Memory B cell (primary cell): Measurements from ENCODE around the gene C4orf51.

Experiments
- ATAC-seq: fragments of 150-1000 bp; cut with Tn5 transposase; 2 replicates; pipeline ENCODE4 v1.10.0; 2021; ENCODE audit warnings: low read depth, mild to moderate bottlenecking, moderate library complexity
- DNase-seq, 2 donors: peaks; one replicate each; pipeline ENCODE4 v3.0.0; 2022; ENCODE audit warnings: low spot score in 2 of 2
- H3K27ac Mint-ChIP-seq: one replicate; pipeline ENCODE4 v1.8.0; 2022; ENCODE audit warnings: mild to moderate bottlenecking, moderate library complexity, mixed read lengths
- H3K27me3 Mint-ChIP-seq: one replicate; pipeline ENCODE4 v1.8.0; 2022; ENCODE audit warnings: mixed read lengths
- H3K36me3 Mint-ChIP-seq: one replicate; pipeline ENCODE4 v1.8.0; 2022; ENCODE audit warnings: mild to moderate bottlenecking, mixed read lengths
- H3K4me1 Mint-ChIP-seq: one replicate; pipeline ENCODE4 v1.8.0; 2022; ENCODE audit warnings: mixed read lengths
- H3K4me3 Mint-ChIP-seq: one replicate; pipeline ENCODE4 v1.8.0; 2022; ENCODE audit warnings: mild to moderate bottlenecking, moderate library complexity, mixed read lengths
- H3K9me3 Mint-ChIP-seq: one replicate; pipeline ENCODE4 v1.8.0; 2022; ENCODE audit warnings: mixed read lengths

Gene C4orf51

DNA sequence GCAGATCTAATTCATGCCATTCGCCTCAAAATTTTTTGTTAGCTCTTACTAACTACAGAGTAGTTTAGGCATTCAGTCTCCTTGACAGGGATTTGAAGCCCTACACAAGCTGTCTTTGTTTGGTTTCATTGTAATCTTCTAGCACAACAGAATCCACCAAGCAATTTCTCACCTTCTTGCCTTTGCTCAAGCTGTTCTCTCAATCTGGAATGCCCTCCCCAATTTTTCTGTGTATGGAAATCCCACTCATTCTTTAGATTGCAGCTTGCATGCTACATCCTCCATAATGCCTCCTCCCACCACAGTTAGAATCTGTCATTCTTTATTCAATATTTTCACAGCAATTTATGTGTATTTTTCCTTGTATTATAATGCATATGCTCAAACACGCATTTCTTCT is 63.7 kb downstream of the C4orf51 start:
- peaks cover 10% of the 10 kb centered on the region for H3K9me3 Mint-ChIP-seq
- H3K36me3 Mint-ChIP-seq, result peaks cover 3% of the 10 kb centered on the region
- DNase-seq (no peak), ATAC-seq (no peak)
- H3K4me1 Mint-ChIP-seq, result no peaks in the 10 kb centered on the region
- no peak overlapping the region for H3K27ac Mint-ChIP-seq
- H3K4me3 Mint-ChIP-seq, result no peak overlapping the region
- peaks cover 6% of the 10 kb centered on the region for H3K27me3 Mint-ChIP-seq

DNA sequence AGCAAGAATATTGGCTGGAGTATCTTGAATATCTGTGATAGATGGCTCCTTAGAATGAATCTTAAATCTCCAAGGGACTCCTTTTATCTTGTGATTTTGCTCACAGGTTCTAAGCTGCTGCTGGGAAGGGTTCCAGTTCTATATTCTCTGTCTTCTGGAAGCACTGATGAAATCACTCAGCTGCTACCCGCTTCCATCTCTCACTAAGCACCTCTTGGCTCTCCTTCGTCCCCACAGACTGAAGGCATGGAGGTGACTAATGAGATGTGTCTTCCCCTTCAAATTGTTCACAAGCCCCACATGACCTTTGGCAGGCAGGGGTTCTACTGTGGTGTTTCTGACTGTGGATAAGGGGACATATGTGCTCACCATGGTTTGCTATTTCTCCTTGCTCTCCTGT is 75.9 kb downstream of the C4orf51 start:
- no peak overlapping the region for H3K4me3 Mint-ChIP-seq
- H3K27me3 Mint-ChIP-seq, result peaks cover 10% of the 10 kb centered on the region
- DNase-seq (no peak), ATAC-seq (no peak)
- H3K4me1 Mint-ChIP-seq, result no peaks in the 10 kb centered on the region
- H3K36me3 Mint-ChIP-seq, result peaks cover 21% of the 10 kb centered on the region
- no peak overlapping the region for H3K27ac Mint-ChIP-seq
- H3K9me3 Mint-ChIP-seq, result peaks cover 2% of the 10 kb centered on the region

DNA sequence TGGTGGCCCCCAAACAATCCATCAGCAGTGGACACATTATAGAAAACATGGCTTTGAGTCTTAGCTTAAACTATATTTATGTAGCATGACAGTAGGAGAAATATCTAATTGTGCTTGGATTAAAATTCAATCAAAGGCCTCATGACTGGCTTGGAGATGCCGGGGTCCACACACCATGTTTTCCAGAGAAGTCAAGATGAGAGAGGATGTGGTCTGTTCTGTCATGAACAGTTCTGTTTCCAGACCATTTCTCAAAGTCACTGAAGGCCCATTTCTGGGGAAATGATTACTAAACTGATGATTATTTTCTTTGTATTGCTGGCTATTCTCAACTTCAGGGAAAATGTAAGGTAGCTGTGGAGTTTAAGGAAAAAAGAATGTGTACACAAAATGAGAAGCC is 76.3 kb downstream of the C4orf51 start:
- no peak for DNase-seq
- Mint-ChIP-seq H3K36me3 (peaks cover 23% of the 10 kb centered on the region), H3K27ac (no peak overlapping the region)

DNA sequence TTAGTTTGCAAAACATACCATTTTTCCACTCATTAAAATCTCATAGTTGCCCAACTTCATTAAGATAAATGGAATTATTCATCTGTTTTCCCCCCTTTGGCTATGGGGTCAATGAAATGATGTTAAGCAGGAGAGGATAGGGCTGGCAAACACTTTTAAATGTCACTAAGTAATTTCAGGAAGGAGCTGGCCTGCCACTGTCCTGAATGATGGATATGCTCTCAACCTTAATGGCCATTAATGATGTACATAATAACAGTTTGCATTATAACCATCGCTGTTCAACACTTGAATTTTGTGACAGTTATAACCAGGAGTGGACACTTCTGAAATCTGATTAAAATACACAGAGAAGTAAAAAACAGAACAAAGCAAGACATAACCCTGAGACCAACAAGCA is 77.2 kb downstream of the C4orf51 start:
- no peak overlapping the region for H3K27ac Mint-ChIP-seq
- no peak overlapping the region for H3K4me3 Mint-ChIP-seq
- H3K4me1 Mint-ChIP-seq, result no peaks in the 10 kb centered on the region
- DNase-seq (no peak), ATAC-seq (no peak)
- H3K9me3 Mint-ChIP-seq, result no peaks in the 10 kb centered on the region
- H3K36me3 Mint-ChIP-seq, result peaks cover 29% of the 10 kb centered on the region
- peaks cover 2% of the 10 kb centered on the region for H3K27me3 Mint-ChIP-seq

More for the DNA sequence above, 76.3 kb downstream of the C4orf51 start:
- Mint-ChIP-seq H3K4me1 (no peaks in the 10 kb centered on the region), H3K9me3 (peaks cover 2% of the 10 kb centered on the region), H3K27me3 (peaks cover 6% of the 10 kb centered on the region), H3K4me3 (no peak overlapping the region)
- no peak for ATAC-seq

DNA sequence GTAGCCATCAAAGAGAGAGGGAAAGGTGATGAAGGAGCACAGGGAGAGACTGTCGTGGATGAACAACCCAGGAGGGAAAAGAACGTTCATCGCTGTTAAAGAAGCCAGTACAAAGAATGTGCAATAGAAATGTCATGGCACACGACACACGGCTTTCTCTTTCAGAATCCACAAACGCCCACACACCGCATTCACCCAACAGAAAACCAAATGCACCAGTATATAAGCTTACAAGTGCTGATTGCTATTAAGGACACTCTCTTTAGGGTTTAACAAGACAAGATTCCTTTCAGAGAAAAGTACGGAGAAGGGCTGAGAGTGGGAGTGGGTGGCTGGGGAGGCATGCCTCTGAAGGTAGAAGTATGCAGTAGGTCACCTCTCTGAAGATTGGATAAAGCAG is 80.2 kb downstream of the C4orf51 start:
- H3K4me1 Mint-ChIP-seq, result no peaks in the 10 kb centered on the region
- peaks cover 47% of the 10 kb centered on the region for H3K36me3 Mint-ChIP-seq
- DNase-seq (no peak), ATAC-seq (no peak)
- no peaks in the 10 kb centered on the region for H3K9me3 Mint-ChIP-seq
- H3K27ac Mint-ChIP-seq, result no peak overlapping the region
- H3K27me3 Mint-ChIP-seq, result no peaks in the 10 kb centered on the region
- no peak overlapping the region for H3K4me3 Mint-ChIP-seq

DNA sequence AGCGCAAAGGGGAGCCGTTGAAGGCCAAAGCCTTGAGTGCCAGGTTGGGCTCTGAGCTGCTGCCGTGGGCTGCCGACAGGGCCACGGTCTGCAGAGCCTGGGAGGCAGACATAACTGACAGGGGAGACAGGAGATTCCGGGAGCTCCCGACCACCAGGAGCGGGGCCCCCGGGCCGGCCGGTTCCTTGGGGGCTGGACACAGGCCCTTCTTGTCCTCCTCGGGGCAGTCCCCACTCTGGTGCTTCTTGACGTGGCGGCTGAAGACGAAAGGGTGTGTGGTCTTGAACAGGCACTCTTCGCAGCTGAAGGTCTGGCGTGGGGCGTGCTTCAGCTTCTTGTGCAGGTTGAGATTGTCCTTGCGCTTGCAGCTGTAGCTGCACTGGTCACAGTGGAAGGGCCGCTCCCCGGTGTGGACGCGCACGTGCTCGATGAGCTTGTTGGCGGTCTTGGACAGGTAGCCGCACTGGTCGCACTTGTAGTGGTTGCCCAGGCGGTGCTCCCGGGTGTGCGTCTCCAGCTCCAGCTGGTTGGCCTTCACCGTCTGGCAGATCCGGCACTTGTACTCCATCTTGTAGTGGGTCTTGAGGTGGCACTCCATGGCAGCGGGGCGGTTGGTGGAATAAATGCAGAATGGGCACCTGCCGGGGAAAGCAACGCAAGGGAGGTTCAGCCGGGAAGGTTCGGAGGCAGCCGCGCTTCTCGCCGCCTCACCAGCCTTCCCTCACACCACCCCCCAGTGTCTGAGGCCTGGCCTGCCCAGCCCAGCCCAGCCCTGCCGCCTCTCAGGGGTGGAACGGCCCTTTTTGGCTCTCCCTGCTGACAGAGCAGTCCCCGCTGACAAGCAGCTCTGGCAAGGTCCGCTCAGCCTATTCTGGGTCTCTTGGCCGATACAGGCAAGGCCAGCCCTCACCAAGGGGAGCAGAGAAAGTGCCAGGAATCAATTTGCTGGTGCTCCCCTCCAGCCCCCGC is 81.3 kb downstream of the C4orf51 start:
- no peak overlapping the region for H3K27ac Mint-ChIP-seq
- H3K27me3 Mint-ChIP-seq, result no peaks in the 10 kb centered on the region
- DNase-seq, result no peak
- H3K4me1 Mint-ChIP-seq, result no peaks in the 10 kb centered on the region
- no peak overlapping the region for H3K4me3 Mint-ChIP-seq
- no peak for ATAC-seq
- no peaks in the 10 kb centered on the region for H3K9me3 Mint-ChIP-seq
- H3K36me3 Mint-ChIP-seq, result peaks cover 54% of the 10 kb centered on the region

DNA sequence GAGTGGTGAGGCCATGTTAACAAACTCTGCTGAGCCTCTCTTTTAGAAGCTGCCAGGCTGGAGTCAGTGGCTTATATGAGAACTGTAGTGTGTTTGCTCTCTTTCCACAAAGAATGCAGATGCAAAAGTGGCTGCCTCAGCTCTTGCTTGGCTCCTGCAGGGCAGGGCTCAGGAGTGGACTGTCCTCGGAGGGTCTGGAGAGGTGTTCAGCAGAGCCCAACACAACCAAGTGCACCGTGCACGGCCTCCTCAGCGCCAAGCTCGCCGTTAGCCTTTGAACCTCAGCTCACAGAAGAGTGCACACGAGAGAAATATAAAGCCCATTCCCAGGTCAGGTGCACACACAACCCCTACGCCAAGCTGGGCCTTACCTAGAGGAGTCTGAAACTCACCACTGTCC is 82.8 kb downstream of the C4orf51 start:
- no peak overlapping the region for H3K27ac Mint-ChIP-seq
- no peak for ATAC-seq
- no peak for DNase-seq
- no peaks in the 10 kb centered on the region for H3K27me3 Mint-ChIP-seq
- H3K9me3 Mint-ChIP-seq, result no peaks in the 10 kb centered on the region
- no peak overlapping the region for H3K4me3 Mint-ChIP-seq
- no peaks in the 10 kb centered on the region for H3K4me1 Mint-ChIP-seq
- peaks cover 69% of the 10 kb centered on the region for H3K36me3 Mint-ChIP-seq

DNA sequence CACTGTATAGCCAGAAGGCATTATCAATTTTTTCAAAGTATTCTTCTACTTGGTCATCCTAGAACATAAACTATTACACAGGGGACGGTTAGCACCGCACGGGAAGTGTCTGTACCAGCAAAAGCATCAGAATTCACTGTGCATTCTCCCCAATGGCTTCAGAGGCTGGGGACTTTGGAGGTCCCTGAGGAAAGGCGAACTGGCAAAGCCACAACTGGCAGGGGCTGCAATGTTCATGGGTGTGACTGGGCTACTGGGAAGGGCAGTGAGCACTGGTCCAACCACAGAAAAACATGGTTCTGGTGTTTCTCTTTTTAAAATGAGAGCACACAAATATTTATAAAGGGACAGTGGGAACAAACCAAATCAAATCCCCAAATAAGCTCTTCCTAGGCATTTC is 83.5 kb downstream of the C4orf51 start:
- no peak overlapping the region for H3K4me3 Mint-ChIP-seq
- H3K36me3 Mint-ChIP-seq, result peaks cover 72% of the 10 kb centered on the region
- H3K9me3 Mint-ChIP-seq, result no peaks in the 10 kb centered on the region
- H3K4me1 Mint-ChIP-seq, result no peaks in the 10 kb centered on the region
- ATAC-seq, result no peak
- no peaks in the 10 kb centered on the region for H3K27me3 Mint-ChIP-seq
- H3K27ac Mint-ChIP-seq, result no peak overlapping the region
- DNase-seq, result no peak

DNA sequence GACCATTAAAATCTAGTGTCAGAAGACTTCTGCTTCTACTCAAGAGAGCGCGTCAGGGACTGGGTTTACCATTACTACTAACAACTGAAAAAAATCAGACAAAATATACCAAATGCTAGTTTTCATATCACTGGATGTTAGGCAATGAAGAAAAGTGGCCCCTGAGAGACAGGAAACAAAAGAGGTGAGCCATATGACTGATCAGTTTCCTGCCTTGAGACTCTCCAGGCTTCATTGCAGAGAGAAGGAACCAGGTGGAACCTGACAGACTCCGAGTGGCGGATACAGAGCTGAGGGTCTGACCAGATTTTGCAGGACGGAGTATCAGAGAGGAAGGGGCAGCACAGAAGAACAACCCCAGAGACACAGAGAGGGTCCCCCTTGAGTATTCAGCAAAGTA is 86.3 kb downstream of the C4orf51 start:
- Mint-ChIP-seq H3K9me3 (no peaks in the 10 kb centered on the region), H3K36me3 (peaks cover 60% of the 10 kb centered on the region), H3K4me3 (no peak overlapping the region), H3K27ac (no peak overlapping the region), H3K4me1 (no peaks in the 10 kb centered on the region), H3K27me3 (no peaks in the 10 kb centered on the region)
- ATAC-seq, result no peak
- DNase-seq, result no peak

DNA sequence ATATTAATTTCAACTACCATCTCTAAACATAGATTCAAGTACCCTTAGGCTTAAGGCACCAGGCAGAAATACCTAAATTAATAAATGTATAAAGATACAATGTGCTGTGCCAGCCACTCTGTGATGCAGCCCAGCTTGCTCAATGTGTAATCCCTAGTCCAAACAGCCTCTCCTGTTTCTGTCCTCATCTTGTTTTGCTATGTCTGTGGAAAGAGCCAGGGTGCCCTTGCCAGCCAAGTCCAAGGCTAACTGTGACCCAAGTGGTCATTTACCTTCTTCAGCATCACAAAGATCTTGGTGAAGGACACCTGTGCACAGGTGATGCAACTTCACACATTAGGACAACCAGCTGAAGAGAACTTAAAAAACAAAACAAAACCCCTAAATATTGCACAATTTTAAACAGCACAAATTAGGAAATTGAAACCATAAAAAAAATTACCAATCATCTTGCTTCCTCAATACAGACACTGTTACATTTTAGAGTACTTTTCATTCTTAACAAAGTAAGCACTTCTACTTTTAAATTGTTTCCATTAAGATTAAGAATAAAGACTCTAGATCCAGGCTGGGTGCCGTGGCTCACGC is 89.6 kb downstream of the C4orf51 start:
- no peak for ATAC-seq
- Mint-ChIP-seq H3K27me3 (no peaks in the 10 kb centered on the region), H3K36me3 (peaks cover 61% of the 10 kb centered on the region), H3K9me3 (no peaks in the 10 kb centered on the region), H3K4me3 (no peak overlapping the region), H3K4me1 (no peaks in the 10 kb centered on the region), H3K27ac (no peak overlapping the region)
- DNase-seq, result no peak

DNA sequence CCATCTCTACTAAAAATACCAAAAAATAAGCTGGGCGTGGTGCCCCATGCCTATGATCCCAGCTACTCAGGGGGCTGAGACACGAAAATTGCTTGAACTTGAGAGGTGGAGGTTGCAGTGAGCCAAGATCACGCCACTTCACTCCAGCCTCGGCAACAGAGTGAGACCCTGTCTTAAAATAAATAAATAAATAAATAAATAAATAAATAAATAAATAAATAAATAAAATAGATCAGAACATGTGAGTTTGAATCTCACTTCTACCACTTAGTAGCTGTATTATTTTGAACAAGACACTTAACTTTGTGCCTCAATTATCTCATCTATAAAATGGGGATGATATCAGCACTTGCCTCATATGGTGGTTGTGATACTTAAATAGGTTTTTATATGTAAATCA is 90.2 kb downstream of the C4orf51 start:
- Mint-ChIP-seq H3K9me3 (no peaks in the 10 kb centered on the region), H3K4me3 (no peak overlapping the region), H3K4me1 (no peaks in the 10 kb centered on the region), H3K36me3 (peaks cover 55% of the 10 kb centered on the region), H3K27ac (no peak overlapping the region), H3K27me3 (no peaks in the 10 kb centered on the region)
- DNase-seq, result no peak
- ATAC-seq, result no peak

DNA sequence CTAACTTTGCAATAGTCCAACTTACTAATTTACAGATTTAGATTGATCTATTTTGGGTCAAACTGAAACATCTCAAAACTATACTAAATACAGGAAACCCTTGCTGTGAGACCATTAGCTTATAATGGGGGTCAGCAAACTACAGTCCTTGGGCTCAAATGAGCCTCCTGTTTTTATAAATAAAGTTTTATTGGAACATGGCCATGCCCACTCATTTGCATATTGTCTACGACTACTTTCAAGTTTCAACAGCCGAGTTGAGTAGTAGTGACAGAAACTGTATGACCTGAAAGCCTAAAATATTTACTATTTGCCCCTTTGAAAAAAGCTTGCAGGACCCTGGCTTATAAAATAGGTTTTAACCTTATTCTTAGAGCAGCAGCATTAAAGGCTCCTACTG is 92.4 kb downstream of the C4orf51 start:
- no peak for DNase-seq
- Mint-ChIP-seq H3K9me3 (no peaks in the 10 kb centered on the region), H3K27ac (no peak overlapping the region), H3K4me1 (no peaks in the 10 kb centered on the region), H3K27me3 (no peaks in the 10 kb centered on the region), H3K36me3 (peaks cover 41% of the 10 kb centered on the region), H3K4me3 (no peak overlapping the region)
- no peak for ATAC-seq

DNA sequence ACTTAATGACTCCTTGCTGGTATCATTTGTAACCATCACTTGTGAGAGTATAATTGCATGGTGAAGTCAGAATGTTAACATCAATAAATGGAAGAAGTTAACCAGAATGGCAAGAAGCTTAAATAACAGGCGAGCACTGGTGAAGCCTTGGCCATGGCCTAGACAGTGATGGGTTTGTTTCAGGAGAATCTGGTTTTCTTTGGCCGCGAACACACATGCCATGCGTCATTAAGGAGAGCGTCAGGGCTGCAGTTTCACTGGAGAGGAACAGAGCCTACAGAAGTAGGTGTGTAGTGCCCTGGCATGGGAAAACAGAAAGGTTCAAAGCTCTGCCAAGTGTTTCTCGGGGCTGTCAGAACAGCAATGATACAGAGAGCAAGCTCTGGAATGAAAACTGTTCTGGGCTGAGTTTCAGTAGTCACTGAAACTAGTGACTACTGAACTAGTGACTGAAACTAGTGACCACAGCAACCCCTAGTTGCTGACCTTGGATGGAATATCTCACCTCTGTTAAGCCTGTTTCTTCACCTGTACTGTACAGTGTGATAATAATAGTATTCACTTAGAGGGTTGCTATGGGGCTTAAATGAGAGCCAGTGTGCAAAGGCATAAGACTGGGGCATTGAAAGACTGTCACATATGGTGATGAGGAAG is 93.8 kb downstream of the C4orf51 start:
- no peak for ATAC-seq
- Mint-ChIP-seq H3K36me3 (peaks cover 33% of the 10 kb centered on the region), H3K27me3 (no peaks in the 10 kb centered on the region)

DNA sequence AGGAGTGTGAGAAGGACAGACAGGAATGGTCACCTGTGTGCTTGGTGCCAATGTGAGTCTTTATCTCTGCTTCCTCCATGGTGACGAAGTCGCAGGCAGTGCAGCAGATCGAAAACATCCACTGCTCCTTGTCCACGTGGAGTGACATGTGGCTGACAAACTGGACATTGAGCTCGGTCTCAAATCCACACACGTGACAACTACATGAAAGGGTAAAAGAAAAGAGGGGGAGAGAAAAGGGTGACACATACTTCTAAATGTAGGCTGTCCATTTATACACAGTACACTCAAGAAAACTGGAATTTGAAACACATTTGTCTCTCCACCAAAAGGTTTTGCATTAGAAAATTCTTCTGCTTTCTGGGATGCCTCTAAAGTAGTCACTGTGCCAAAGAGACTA is 94.5 kb downstream of the C4orf51 start:
- Mint-ChIP-seq H3K4me1 (no peaks in the 10 kb centered on the region), H3K4me3 (no peak overlapping the region), H3K9me3 (no peaks in the 10 kb centered on the region), H3K27me3 (no peaks in the 10 kb centered on the region), H3K36me3 (peaks cover 32% of the 10 kb centered on the region), H3K27ac (no peak overlapping the region)
- no peak for ATAC-seq
- DNase-seq, result no peak

More for the DNA sequence above, 93.8 kb downstream of the C4orf51 start:
- H3K27ac Mint-ChIP-seq, result no peak overlapping the region
- no peak for DNase-seq
- no peaks in the 10 kb centered on the region for H3K4me1 Mint-ChIP-seq
- H3K4me3 Mint-ChIP-seq, result no peak overlapping the region
- no peaks in the 10 kb centered on the region for H3K9me3 Mint-ChIP-seq
